ENCODE measurements around the gene TANGO6. TPM values are rescaled to one million over a fixed set of nuclear protein-coding genes. Genes with fewer than 3 reads are reported as not detected.
"Not testable (repeated sequence)": the region's sequence is repeated elsewhere in the genome, so short reads cannot be mapped to it uniquely, and the experiment has no call there.

Gene TANGO6
- total RNA-seq, 2 experiments from 2014 or later, result 22.7 to 22.8 TPM

DNA sequence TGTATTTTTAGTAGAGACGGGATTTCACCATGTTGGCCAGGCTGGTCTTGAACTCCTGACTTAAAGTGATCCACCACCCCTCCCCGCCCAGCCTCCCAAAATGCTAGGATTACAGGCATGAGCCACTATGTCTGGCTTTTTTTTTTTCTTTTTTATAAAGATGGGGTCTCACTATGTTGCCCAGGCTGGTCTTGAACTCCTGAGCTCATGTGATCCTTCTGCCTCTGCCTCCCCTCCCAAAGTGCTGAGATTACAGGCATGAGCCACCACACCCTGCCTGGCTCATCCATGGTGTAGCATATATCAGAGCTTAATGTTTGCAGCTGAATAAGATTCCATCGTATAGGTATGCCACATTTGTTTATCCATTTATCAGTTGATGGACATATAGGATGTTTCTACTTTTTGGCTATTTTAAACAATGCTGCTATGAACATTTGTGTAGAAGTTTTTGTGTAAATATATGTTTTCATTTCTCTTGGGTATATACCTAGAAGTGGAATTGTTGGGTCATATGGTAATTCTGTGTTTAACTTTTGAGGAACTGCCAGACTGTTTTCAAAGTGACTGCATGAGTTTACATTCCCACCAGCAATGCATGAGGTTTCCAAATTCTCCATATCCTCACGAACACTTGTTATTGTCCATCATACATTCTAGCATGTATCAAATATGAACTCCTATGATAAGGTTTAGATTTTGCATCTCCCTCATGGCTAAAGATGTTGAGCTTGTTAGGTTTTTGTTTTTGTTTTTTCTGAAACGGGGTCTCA, 206.5 kb downstream of the TANGO6 start:
- H3K79me2 ChIP-seq (ENCODE audit: insufficient read depth, low read depth, low read length), result no peaks in the 10 kb centered on the region
- intact Hi-C loops (cut with micrococcal nuclease; ENCODE audit: unreplicated experiment), result no loop called here
- BruUV-seq (replicated peaks), result no TSS peak
- H2AFZ ChIP-seq (ENCODE audit: low read length), result no peak overlapping the region
- H4K20me1 ChIP-seq (ENCODE audit: insufficient read depth, low read length), result no peaks in the 10 kb centered on the region
- H3K4me3 ChIP-seq (ENCODE audit: low read depth, low read length, poor library complexity, severe bottlenecking), result no peak overlapping the region
- H3K4me2 ChIP-seq (ENCODE audit: low read length), result no peak overlapping the region
- H3K36me3 ChIP-seq (ENCODE audit: insufficient read depth, low read length), result no peaks in the 10 kb centered on the region
- no peaks in the 10 kb centered on the region for H3K9me3 ChIP-seq (ENCODE audit: low read length)
- CTCF ChIA-PET (ENCODE audit: unreplicated experiment), result no interaction called here
- no peak overlapping the region for H3K27ac ChIP-seq (ENCODE audit: low read depth, low read length, poor library complexity, severe bottlenecking)
- DNase-seq (ENCODE audit: low spot score), result no peak
- POLR2A ChIA-PET, result no interaction called here
- no peaks in the 10 kb centered on the region for H3K4me1 ChIP-seq (ENCODE audit: insufficient read depth, low read length, poor library complexity, severe bottlenecking)
- TF ChIP-seq, protein P1, sequence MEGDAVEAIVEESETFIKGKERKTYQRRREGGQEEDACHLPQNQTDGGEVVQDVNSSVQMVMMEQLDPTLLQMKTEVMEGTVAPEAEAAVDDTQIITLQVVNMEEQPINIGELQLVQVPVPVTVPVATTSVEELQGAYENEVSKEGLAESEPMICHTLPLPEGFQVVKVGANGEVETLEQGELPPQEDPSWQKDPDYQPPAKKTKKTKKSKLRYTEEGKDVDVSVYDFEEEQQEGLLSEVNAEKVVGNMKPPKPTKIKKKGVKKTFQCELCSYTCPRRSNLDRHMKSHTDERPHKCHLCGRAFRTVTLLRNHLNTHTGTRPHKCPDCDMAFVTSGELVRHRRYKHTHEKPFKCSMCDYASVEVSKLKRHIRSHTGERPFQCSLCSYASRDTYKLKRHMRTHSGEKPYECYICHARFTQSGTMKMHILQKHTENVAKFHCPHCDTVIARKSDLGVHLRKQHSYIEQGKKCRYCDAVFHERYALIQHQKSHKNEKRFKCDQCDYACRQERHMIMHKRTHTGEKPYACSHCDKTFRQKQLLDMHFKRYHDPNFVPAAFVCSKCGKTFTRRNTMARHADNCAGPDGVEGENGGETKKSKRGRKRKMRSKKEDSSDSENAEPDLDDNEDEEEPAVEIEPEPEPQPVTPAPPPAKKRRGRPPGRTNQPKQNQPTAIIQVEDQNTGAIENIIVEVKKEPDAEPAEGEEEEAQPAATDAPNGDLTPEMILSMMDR (conservative IDR thresholded peaks at IDR 0.05; ENCODE audit: low read length), result no peak
- TF ChIP-seq EZH2phosphoT487 (IDR thresholded peaks at IDR 0.05; ENCODE audit: borderline replicate concordance, low read depth, low read length), result no peak
- H3K9me2 ChIP-seq (ENCODE audit: insufficient read depth, low read length), result no peaks in the 10 kb centered on the region

DNA sequence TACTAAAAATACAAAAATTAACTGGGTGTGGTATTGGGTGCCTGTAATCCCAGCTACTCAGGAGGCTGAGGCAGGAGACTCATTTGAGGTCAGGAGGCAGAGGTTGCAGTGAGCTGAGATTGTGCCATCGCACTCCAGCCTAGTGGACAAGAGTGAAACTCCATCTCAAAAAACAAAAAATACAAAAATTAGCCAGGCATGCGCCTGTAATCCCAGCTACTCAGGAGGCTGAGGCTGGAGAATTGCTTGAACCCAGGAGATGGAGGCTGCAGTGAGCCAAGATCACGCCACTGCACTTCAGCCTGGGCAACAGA, 208.1 kb downstream of the TANGO6 start:
- H3K4me2 ChIP-seq (ENCODE audit: low read length); H3K9me2 ChIP-seq (ENCODE audit: insufficient read depth, low read length); H2AFZ ChIP-seq (ENCODE audit: low read length); BruUV-seq (replicated peaks); intact Hi-C loops (cut with micrococcal nuclease; ENCODE audit: unreplicated experiment); CTCF ChIA-PET (ENCODE audit: unreplicated experiment); H3K4me1 ChIP-seq (ENCODE audit: insufficient read depth, low read length, poor library complexity, severe bottlenecking); H3K4me3 ChIP-seq (ENCODE audit: low read depth, low read length, poor library complexity, severe bottlenecking); H3K9me3 ChIP-seq (ENCODE audit: low read length); H3K36me3 ChIP-seq (ENCODE audit: insufficient read depth, low read length); H3K27ac ChIP-seq (ENCODE audit: low read depth, low read length, poor library complexity, severe bottlenecking); H3K79me2 ChIP-seq (ENCODE audit: insufficient read depth, low read depth, low read length); DNase-seq (ENCODE audit: low spot score); H4K20me1 ChIP-seq (ENCODE audit: insufficient read depth, low read length): not testable (repeated sequence)
- POLR2A ChIA-PET, result interaction anchor here (0.6 kb wide), 1 partner anchor 118 kb away, joined by 3 read pairs; no protein-coding TSS in a partner anchor

DNA sequence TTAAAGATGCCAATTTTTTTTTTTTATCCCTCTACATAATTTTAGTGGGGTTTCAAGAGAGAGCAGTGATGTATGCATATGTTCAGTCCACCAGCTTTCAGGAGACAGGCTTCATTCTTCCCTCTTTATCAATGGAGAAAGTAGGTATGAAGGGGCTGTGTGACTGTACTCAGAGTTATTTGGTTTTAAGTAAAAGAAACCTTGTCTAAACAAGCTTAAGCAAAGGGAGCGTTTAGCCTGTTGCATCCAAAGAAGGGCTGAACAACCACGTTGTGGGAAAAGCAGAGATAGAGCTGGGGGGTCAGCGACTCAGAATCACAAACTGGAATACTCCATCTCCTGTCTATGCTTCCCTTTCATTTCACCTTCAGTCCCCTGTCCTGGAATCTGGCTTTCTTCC, 211.7 kb downstream of the TANGO6 start:
- CTCF ChIA-PET (ENCODE audit: unreplicated experiment), result no interaction called here
- Histone ChIP-seq H3K9me3 (ENCODE audit: low read length) (no peaks in the 10 kb centered on the region), H3K9me2 (ENCODE audit: insufficient read depth, low read length) (no peaks in the 10 kb centered on the region), H3K36me3 (ENCODE audit: insufficient read depth, low read length) (no peaks in the 10 kb centered on the region), H3K27ac (ENCODE audit: low read depth, low read length, poor library complexity, severe bottlenecking) (no peak overlapping the region), H4K20me1 (ENCODE audit: insufficient read depth, low read length) (no peaks in the 10 kb centered on the region), H3K79me2 (ENCODE audit: insufficient read depth, low read depth, low read length) (no peaks in the 10 kb centered on the region), H3K4me1 (ENCODE audit: insufficient read depth, low read length, poor library complexity, severe bottlenecking) (no peaks in the 10 kb centered on the region), H3K4me3 (ENCODE audit: low read depth, low read length, poor library complexity, severe bottlenecking) (no peak overlapping the region), H3K4me2 (ENCODE audit: low read length) (no peak overlapping the region), H2AFZ (ENCODE audit: low read length) (no peak overlapping the region)
- POLR2A ChIA-PET, result interaction anchor here (0.9 kb wide), 1 partner anchor 82 kb away, joined by 6 read pairs; no protein-coding TSS in a partner anchor
- DNase-seq (ENCODE audit: low spot score), result no peak
- TF ChIP-seq, protein P1 (conservative IDR thresholded peaks at IDR 0.05; ENCODE audit: low read length), result no peak
- no peak for TF ChIP-seq EZH2phosphoT487 (IDR thresholded peaks at IDR 0.05; ENCODE audit: borderline replicate concordance, low read depth, low read length)
- BruUV-seq (replicated peaks), result no TSS peak
- intact Hi-C loops (cut with micrococcal nuclease; ENCODE audit: unreplicated experiment), result no loop called here
